ENCODE data around the gene LCA5L.

LCA5L gene

GRCh38 chr21:39388811-39389155 lies 56.8 kb downstream of the LCA5L start:
- TF ChIP-seq CTCF (IDR thresholded peaks at IDR 0.05), result peak; percentile 13
- H3K79me2 ChIP-seq, result peaks cover 8% of the 10 kb centered on the region
- H3K4me1 ChIP-seq, result peaks cover 4% of the 10 kb centered on the region
- H3K27ac ChIP-seq, result no peak overlapping the region
- no peak overlapping the region for H3K9ac ChIP-seq
- H3K4me2 ChIP-seq (ENCODE audit: low read length), result no peak overlapping the region
- H3K36me3 ChIP-seq (ENCODE audit: control insufficient read depth, insufficient read depth, low read length), result no peaks in the 10 kb centered on the region
- no peaks in the 10 kb centered on the region for H3K9me3 ChIP-seq (ENCODE audit: control insufficient read depth, low read length)
- peak overlapping the region; percentile 36 for H2AFZ ChIP-seq
- no peak overlapping the region for H3K4me3 ChIP-seq (ENCODE audit: low read depth, low read length)
- H3K27me3 ChIP-seq (ENCODE audit: control insufficient read depth, insufficient read depth, low read length), result no peaks in the 10 kb centered on the region

- Histone ChIP-seq H3K4me3 (ENCODE audit: low read depth, low read length) (peak overlapping the region; percentile 18), H3K4me2 (ENCODE audit: low read length) (peak overlapping the region; percentile 47), H3K36me3 (ENCODE audit: control insufficient read depth, insufficient read depth, low read length) (no peaks in the 10 kb centered on the region), H3K79me2 (peaks cover 8% of the 10 kb centered on the region), H2AFZ (peak overlapping the region; percentile 36), H3K27me3 (ENCODE audit: control insufficient read depth, insufficient read depth, low read length) (no peaks in the 10 kb centered on the region), H3K9ac (no peak overlapping the region), H3K9me3 (ENCODE audit: control insufficient read depth, low read length) (no peaks in the 10 kb centered on the region), H3K27ac (no peak overlapping the region), H3K4me1 (peaks cover 4% of the 10 kb centered on the region)
- peak; percentile 75 for TF ChIP-seq CTCF (IDR thresholded peaks at IDR 0.05)
Measured at GRCh38 chr21:39388038-39388810, 57.4 kb downstream of the LCA5L start.

- H3K27me3 ChIP-seq (ENCODE audit: control insufficient read depth, insufficient read depth, low read length), result no peaks in the 10 kb centered on the region
- H3K27ac ChIP-seq, result peak overlapping the region; percentile 31
- no peaks in the 10 kb centered on the region for H3K9me3 ChIP-seq (ENCODE audit: control insufficient read depth, low read length)
- H3K36me3 ChIP-seq (ENCODE audit: control insufficient read depth, insufficient read depth, low read length), result no peaks in the 10 kb centered on the region
- H3K4me1 ChIP-seq, result peaks cover 4% of the 10 kb centered on the region
- H3K9ac ChIP-seq, result no peak overlapping the region
- H2AFZ ChIP-seq, result peak overlapping the region; percentile 36
- peak overlapping the region; percentile 18 for H3K4me3 ChIP-seq (ENCODE audit: low read depth, low read length)
- peaks cover 8% of the 10 kb centered on the region for H3K79me2 ChIP-seq
- peak overlapping the region; percentile 47 for H3K4me2 ChIP-seq (ENCODE audit: low read length)
- TF ChIP-seq CTCF (IDR thresholded peaks at IDR 0.05), result no peak
Measured at GRCh38 chr21:39387461-39388037, 58.0 kb downstream of the LCA5L start.

- Histone ChIP-seq H3K27me3 (ENCODE audit: control insufficient read depth, insufficient read depth, low read length) (no peaks in the 10 kb centered on the region), H3K9ac (no peak overlapping the region), H3K4me3 (ENCODE audit: low read depth, low read length) (no peak overlapping the region), H3K36me3 (ENCODE audit: control insufficient read depth, insufficient read depth, low read length) (no peaks in the 10 kb centered on the region), H3K9me3 (ENCODE audit: control insufficient read depth, low read length) (no peaks in the 10 kb centered on the region), H3K27ac (peak overlapping the region; percentile 31), H3K4me2 (ENCODE audit: low read length) (no peak overlapping the region), H3K4me1 (peaks cover 4% of the 10 kb centered on the region), H2AFZ (no peak overlapping the region), H3K79me2 (peaks cover 4% of the 10 kb centered on the region)
- no peak for TF ChIP-seq CTCF (IDR thresholded peaks at IDR 0.05)
Measured at GRCh38 chr21:39386899-39387298, 58.7 kb downstream of the LCA5L start.
